GM12891 (cell line): Measurements from ENCODE around the gene C5orf22.

Source experiments
- POLR2A ChIP-seq: IDR thresholded peaks from 2 replicates; pipeline ENCODE4 v1.6.1; 2011; ENCODE audit warnings: low read depth, low read length, control low read depth
- POLR2AphosphoS5 ChIP-seq: IDR thresholded peaks from 2 replicates; pipeline ENCODE4 v1.6.1; 2011; ENCODE audit warnings: low read depth, low read length, control low read depth

DNA sequence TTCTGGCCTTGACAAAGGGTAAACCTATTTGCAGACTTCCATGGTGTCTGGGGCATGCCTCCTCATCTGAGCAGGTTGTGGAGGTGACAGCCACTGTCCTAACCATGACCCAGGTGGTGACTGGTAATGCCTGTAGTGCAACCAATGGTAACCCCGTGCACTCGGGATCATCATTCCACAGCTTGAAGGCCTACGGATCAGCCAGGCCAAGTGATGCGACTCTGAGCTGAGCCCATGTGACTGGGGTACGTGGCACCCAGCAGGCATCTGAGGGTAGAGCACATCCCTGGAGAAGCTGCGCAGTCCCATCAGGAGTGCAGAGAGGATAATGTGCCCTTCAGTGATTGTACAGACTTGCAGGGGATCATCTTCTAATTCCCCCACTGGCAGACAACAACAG lies 35.2 kb upstream of the C5orf22 start:
- TF ChIP-seq POLR2A: no peak
- no peak for TF ChIP-seq POLR2AphosphoS5
